ENCODE data around the gene L3HYPDH. TPM values are rescaled to one million over a fixed set of nuclear protein-coding genes. Genes with fewer than 3 reads are reported as not detected.

The L3HYPDH gene
- polyA plus RNA-seq, 3 donors: 3.9 to 30.7 (median 5.3) TPM

GRCh38 chr14:59464486-59465315 lies 19.5 kb downstream of the L3HYPDH start:
- no peak for TF ChIP-seq CTCF (IDR thresholded peaks at IDR 0.05)
- H3K9me3 Mint-ChIP-seq: peaks cover 0 to 12% (median 2%) of the 10 kb centered on the region in 7 donors
- intact Hi-C loops (cut with micrococcal nuclease): no loop called here
- Histone ChIP-seq H3K27ac (ENCODE audit: low read depth in 1 of 2, low read length in 2 of 2) (no peak overlapping the region), H3K4me2 (replicated peaks; ENCODE audit: extremely low read depth, low read length, poor library complexity, severe bottlenecking) (peak overlapping the region; percentile 80), H3K36me3 (replicated peaks in 1 of 2; ENCODE audit: control insufficient read depth in 1 of 2, insufficient read depth in 2 of 2, low read length in 2 of 2) (no peaks in the 10 kb centered on the region), H3K27me3 (ENCODE audit: control insufficient read depth in 2 of 2, insufficient read depth in 2 of 2, low read length in 2 of 2) (peaks cover 29 to 32% of the 10 kb centered on the region in 2 donors), H3K9me3 (replicated peaks in 1 of 2; ENCODE audit: control insufficient read depth in 1 of 2, insufficient read depth in 1 of 2, low read length in 2 of 2) (peaks cover 0 to 11% of the 10 kb centered on the region in 2 donors), H3K4me3 (replicated peaks in 1 of 3; ENCODE audit: low read depth in 2 of 3, low read length in 3 of 3) (peak overlapping the region in 2 of 3 experiments; percentile 35 to 74), H3K4me1 (ENCODE audit: control insufficient read depth in 1 of 2, insufficient read depth in 2 of 2, low read length in 2 of 2) (peaks cover 10 to 20% of the 10 kb centered on the region in 2 donors), H2AFZ (ENCODE audit: insufficient read depth, low read depth, low read length, poor library complexity, severe bottlenecking) (peak overlapping the region; percentile 55), H3K79me2 (ENCODE audit: insufficient read depth, low read length) (no peaks in the 10 kb centered on the region), H3K9ac (ENCODE audit: insufficient read depth, low read length, poor library complexity, severe bottlenecking) (peak overlapping the region; percentile 32), H4K20me1 (ENCODE audit: insufficient read depth, low read length) (no peaks in the 10 kb centered on the region)
- peak overlapping the region; percentile 76 to 91 for H3K4me3 Mint-ChIP-seq
- peaks cover 12% of the 10 kb centered on the region for H3K4me1 Mint-ChIP-seq
- peaks cover 27 to 32% (median 28%) of the 10 kb centered on the region in 3 donors for H3K27me3 Mint-ChIP-seq (ENCODE audit: low read depth in 3 of 3)
- WGBS (ENCODE audit: insufficient coverage): under 1% methylated on average over 105 of the region's 105 CpGs
- peaks cover 19 to 22% of the 10 kb centered on the region in 2 donors for H3K36me3 Mint-ChIP-seq
- no peak overlapping the region for H3K27ac Mint-ChIP-seq
- peak in 2 of 3 donors; percentile 21 to 37 for DNase-seq

GRCh38 chr14:59463787-59464485 lies 20.3 kb downstream of the L3HYPDH start:
- TF ChIP-seq CTCF (IDR thresholded peaks at IDR 0.05): no peak
- peaks cover 29 to 32% of the 10 kb centered on the region in 2 donors for H3K27me3 ChIP-seq (ENCODE audit: control insufficient read depth in 2 of 2, insufficient read depth in 2 of 2, low read length in 2 of 2)
- H3K4me1 ChIP-seq (ENCODE audit: control insufficient read depth in 1 of 2, insufficient read depth in 2 of 2, low read length in 2 of 2): peaks cover 10 to 20% of the 10 kb centered on the region in 2 donors
- H3K36me3 ChIP-seq (replicated peaks in 1 of 2; ENCODE audit: control insufficient read depth in 1 of 2, insufficient read depth in 2 of 2, low read length in 2 of 2): no peaks in the 10 kb centered on the region
- H2AFZ ChIP-seq (ENCODE audit: insufficient read depth, low read depth, low read length, poor library complexity, severe bottlenecking): peak overlapping the region; percentile 55
- peak overlapping the region; percentile 76 to 91 for H3K4me3 Mint-ChIP-seq
- WGBS (ENCODE audit: insufficient coverage): 45% methylated on average over 58 of the region's 60 CpGs
- H3K9me3 ChIP-seq (replicated peaks in 1 of 2; ENCODE audit: control insufficient read depth in 1 of 2, insufficient read depth in 1 of 2, low read length in 2 of 2): peaks cover 0 to 11% of the 10 kb centered on the region in 2 donors
- H3K9ac ChIP-seq (ENCODE audit: insufficient read depth, low read length, poor library complexity, severe bottlenecking): no peak overlapping the region
- peaks cover 0 to 12% (median 2%) of the 10 kb centered on the region in 7 donors for H3K9me3 Mint-ChIP-seq
- H3K4me2 ChIP-seq (replicated peaks; ENCODE audit: extremely low read depth, low read length, poor library complexity, severe bottlenecking): peak overlapping the region; percentile 80
- intact Hi-C loops (cut with micrococcal nuclease): no loop called here
- no peaks in the 10 kb centered on the region for H4K20me1 ChIP-seq (ENCODE audit: insufficient read depth, low read length)
- no peak overlapping the region for H3K27ac Mint-ChIP-seq
- DNase-seq: no peak
- peaks cover 27 to 32% (median 28%) of the 10 kb centered on the region in 3 donors for H3K27me3 Mint-ChIP-seq (ENCODE audit: low read depth in 3 of 3)
- no peaks in the 10 kb centered on the region for H3K79me2 ChIP-seq (ENCODE audit: insufficient read depth, low read length)
- H3K4me3 ChIP-seq (replicated peaks in 1 of 3; ENCODE audit: low read depth in 2 of 3, low read length in 3 of 3): peak overlapping the region in 2 of 3 experiments; percentile 35 to 74
- H3K4me1 Mint-ChIP-seq: peaks cover 12% of the 10 kb centered on the region
- H3K36me3 Mint-ChIP-seq: peaks cover 19 to 22% of the 10 kb centered on the region in 2 donors
- H3K27ac ChIP-seq (ENCODE audit: low read depth in 1 of 2, low read length in 2 of 2): no peak overlapping the region

All from CD14-positive monocyte (primary cell).